ENCODE results near the gene GNG14.
"Not testable (repeated sequence)": the region's sequence is repeated elsewhere in the genome, so short reads cannot be mapped to it uniquely, and the experiment has no call there.

GNG14 gene

DNA sequence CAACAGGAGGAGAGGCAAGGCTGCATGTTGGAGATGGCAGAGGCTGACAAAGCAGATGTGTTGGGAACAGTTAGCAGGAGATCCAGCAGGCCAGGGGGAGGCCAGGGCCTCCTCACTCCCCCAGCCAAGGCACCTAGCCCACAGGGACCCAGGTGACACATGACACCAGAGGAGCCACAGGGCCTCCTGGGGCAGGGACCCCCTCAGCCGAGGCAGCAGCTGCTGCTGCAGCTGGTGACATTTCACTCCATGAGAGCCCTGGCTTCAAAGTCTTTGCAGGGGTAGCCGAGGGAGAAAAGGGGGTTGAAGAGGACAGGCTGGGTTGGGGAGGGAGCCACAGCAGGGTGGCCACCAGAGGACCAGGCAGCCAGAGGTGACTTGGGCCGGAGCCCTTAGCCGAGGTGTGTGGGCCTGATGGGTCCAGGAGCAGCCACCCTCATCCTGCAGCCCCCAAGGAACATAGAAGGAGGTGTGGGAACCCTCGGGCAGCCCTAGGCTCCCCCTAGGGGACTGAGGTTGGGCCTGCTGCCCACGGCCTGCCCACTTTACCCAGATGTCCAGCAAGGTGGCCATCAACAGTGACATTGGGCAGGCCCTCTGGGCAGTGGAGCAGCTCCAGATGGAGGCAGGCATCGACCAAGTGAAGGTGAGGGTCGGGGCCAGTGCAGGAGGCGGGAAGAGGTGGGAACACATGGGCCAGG, at the start of gene GNG14:
GNG14 (plus strand) TSS at position 503 of the 701 bp plus-strand sequence; CDS start at position 554, 51 bp downstream.
- DNase-seq (ENCODE audit: low spot score) = no peak
- ChIA-PET POLR2A (ENCODE audit: low non-redundant PET) (no interaction called here), CTCF (interaction anchor here (0.6 kb wide), 1 partner anchor 10 kb away, joined by 3 read pairs; no protein-coding TSS in a partner anchor)
- H3K27ac ChIP-seq = no peak within 1 kb of the TSS; the same call in 1 of the 2 replicates
- TF ChIP-seq CTCF (conservative IDR thresholded peaks at IDR 0.05; ENCODE audit: low read depth) = no peak

- no peak overlapping the region for H3K27ac ChIP-seq
- CTCF ChIA-PET = interaction anchor here (0.6 kb wide), 1 partner anchor 209 kb away, joined by 3 read pairs; no protein-coding TSS in a partner anchor
- no peak for DNase-seq (ENCODE audit: low spot score)
- POLR2A ChIA-PET (ENCODE audit: low non-redundant PET) = no interaction called here
- no peak for TF ChIP-seq CTCF (conservative IDR thresholded peaks at IDR 0.05; ENCODE audit: low read depth)
Observed at GRCh38 chr19:12638611-12639182, 49.1 kb upstream of the GNG14 start.

GRCh38 chr19:12639901-12640613, 47.7 kb upstream of the GNG14 start:
- peak; percentile 67 for DNase-seq (ENCODE audit: low spot score)
- ChIA-PET POLR2A (ENCODE audit: low non-redundant PET) (no interaction called here), CTCF (interaction anchor here (0.5 to 1.0 kb wide), 8 partner anchors 9 to 978 kb away, joined by 3 to 6 read pairs (median 4); partner anchors contain the start of gene MAN2B1)
- TF ChIP-seq CTCF (conservative IDR thresholded peaks at IDR 0.05; ENCODE audit: low read depth) = peak; percentile 72
- H3K27ac ChIP-seq = no peak overlapping the region

DNA sequence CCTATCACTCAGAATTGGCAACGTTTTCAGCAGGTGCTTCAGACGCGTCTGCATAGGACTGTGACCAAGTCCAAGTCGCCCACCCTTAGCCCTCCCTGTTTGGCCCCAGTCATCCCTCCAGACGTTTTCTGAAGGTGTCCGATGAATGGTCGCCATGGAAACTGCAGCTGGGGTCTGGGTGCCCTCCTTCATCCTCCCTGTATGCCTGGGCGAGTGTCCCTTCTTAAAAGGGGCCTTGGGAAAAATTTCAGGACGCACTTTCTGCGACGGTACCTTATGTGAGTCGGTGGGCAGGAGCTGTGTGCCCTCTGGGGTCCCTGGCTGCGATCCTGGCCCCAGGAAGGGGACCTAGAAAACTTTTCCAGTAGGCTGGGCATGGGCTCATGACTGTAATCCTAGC, 46.3 kb upstream of the GNG14 start:
- ChIA-PET POLR2A (ENCODE audit: low non-redundant PET) (no interaction called here), CTCF (no interaction called here)
- H3K27ac ChIP-seq = no peak overlapping the region
- no peak for DNase-seq (ENCODE audit: low spot score)
- no peak for TF ChIP-seq CTCF (conservative IDR thresholded peaks at IDR 0.05; ENCODE audit: low read depth)

- H3K27ac ChIP-seq = no peak overlapping the region
- TF ChIP-seq CTCF (conservative IDR thresholded peaks at IDR 0.05; ENCODE audit: low read depth) = no peak
- DNase-seq (ENCODE audit: low spot score) = no peak
- CTCF ChIA-PET = interaction anchor here (0.5 kb wide), 1 partner anchor 53 kb away, joined by 3 read pairs; no protein-coding TSS in a partner anchor
- POLR2A ChIA-PET (ENCODE audit: low non-redundant PET) = no interaction called here
Observed at GRCh38 chr19:12642506-12642905, 45.3 kb upstream of the GNG14 start.

DNA sequence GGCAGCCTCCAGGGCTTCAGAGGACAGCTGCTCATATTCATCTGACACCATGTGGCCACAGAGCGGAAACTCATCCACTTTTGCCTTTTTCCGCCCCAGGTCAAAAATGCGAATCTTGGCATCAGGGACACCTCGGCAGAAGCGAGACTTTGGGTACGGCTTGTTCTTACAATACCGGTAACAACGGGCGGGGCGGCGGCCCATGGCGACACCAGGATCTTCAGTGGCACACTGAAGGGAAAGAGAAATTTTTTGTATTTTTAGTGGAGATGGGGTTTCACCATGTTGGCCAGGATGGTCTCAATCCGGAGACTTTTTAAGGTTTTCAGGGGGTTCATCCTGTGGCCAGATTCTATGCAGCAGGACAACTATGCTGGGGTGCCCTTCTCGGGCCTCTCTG, 44.1 kb upstream of the GNG14 start:
- POLR2A ChIA-PET (ENCODE audit: low non-redundant PET); H3K27ac ChIP-seq; DNase-seq (ENCODE audit: low spot score); CTCF ChIA-PET: not testable (repeated sequence)

Measured in RWPE1 (cell line).